NCI-H2227 (cell line): ENCODE measurements around the gene TMEM132C.

Experiments used
- DNase-seq: peaks from one replicate; lab custom pipeline; 2025; ENCODE audit not compliant: unreplicated experiment; lab: John Stamatoyannopoulos, UW

The TMEM132C gene

DNA sequence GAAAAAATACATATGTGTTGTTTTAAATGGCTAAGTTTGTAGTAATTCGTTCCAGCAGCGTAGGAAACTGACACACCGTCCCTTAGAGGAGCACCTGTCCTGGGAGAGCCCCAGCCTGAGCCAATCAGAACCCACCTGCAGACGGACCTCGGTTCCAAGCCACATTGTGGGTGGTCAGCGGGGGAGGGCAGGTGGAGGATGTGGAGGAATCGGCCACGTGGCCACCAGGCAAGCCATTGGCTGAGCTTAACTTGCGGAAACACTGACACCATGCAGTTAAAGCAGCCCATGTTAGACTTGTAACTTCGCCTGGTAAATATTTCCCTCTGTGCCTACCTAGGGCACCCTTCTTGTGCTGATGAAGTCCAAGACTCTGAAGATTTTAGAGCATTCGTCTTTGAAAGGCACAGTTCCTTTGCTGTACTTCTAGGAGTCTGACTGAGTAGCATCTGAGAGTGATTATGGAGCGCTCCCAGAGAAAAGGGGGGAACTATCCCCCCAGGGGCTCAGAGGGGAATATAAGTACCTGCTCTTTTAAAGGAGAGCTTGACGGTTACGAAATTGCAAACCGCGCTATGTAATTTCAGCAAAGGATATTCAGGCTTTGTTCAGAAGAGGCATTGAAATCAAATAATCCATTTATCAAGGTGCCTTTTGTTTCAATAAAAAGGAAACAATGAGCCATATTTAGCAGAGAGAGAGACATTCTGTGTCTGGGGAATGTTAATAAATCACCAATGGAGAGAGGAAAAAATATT, 135.7 kb downstream of the TMEM132C start:
- no peak for DNase-seq

DNA sequence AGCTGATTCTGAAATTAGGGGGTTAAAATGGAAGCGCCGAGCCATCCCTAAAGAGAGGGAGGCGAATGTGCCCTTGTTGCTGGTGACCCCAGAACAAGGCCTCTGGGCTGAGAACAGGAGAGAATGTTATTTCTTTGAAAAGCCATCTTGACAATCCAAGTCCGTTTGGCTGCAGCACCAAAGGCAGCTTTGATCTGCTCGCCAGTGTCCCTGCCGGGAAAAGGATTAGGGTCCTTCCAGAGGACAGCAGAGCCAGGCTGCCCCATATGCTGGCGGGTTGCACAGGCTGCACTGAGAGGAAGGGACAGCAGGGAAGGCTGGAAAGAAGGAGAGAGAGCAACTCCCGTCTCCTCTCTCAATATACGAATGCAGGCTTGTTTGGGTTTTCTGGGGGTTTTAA, 141.7 kb downstream of the TMEM132C start:
- no peak for DNase-seq

DNA sequence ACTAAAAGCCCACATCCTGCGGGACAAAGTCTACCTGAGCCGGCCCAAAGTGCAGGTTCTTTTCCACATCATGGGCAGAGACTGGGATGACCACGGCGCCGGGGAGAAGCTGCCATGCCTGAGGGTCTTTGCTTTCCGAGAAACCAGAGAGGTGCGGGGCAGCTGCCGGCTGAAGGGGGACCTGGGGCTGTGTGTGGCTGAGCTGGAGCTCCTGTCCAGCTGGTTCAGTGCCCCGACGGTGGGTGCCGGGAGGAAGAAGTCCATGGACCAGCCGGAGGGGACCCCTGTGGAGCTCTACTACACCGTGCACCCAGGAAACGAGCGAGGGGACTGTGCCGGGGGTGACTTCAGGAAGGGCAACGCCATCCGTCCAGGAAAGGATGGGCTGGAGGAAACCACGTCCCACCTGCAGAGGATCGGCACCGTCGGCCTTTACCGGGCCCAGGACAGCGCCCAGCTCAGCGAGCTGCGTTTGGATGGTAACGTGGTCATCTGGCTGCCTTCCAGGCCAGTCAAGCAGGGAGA, 148.1 kb downstream of the TMEM132C start:
- DNase-seq = no peak

DNA sequence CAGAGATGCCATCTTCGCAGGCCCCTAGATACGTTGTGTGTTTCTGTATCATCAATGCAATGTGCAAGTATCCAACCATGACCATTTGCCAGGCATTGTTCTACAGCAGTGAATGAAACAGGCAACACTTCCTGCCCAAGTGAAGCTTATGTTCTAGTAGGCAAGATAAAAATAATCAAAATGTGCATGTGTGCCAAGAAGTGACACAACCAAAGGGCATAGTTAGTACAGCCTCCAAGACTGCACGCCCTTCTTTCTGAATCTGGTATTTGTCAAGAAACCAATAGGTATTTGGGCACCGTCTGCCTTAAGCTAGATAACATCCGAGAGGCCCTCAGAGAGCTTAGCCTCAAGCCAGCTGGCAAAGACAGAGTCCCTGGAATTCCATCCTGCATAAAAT, 152.0 kb downstream of the TMEM132C start:
- DNase-seq = no peak

DNA sequence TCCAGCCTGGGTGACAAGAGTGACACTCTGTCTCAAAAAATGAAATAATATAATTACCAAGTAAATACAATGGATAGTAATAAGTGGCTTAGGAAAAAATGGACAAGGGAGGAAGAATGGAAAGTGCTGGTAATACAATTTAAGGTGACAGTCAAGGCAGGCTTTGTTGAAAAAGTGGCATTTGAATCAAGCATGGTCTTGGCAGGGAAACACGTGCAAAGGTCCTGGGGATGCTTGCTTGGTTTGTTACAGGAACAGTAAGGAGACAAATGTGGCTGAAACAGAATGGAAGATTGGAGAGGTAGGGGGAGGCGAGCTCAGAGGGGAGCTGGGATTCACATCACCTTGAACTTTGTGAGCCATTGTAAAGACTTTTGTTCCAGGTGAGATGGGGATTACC, 153.2 kb downstream of the TMEM132C start:
- DNase-seq = no peak

DNA sequence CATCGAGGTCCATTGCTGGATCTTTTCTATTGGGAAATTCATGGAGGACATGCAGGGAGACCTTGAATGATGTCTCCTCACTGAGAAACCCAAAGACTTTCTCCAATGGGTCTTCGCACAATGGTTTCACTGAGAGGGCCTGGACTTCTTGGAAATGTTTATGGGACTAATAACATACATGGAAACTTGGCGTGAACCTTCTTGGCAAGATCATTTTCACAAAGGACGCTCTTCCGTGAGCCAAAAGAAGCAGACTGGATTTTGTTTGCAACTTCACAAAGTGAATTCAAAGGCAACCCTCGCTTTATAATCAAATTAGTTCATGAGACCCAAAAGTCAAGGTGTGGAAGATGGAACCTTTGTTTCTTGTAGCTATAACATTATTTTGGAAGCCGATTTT, 154.4 kb downstream of the TMEM132C start:
- no peak for DNase-seq

DNA sequence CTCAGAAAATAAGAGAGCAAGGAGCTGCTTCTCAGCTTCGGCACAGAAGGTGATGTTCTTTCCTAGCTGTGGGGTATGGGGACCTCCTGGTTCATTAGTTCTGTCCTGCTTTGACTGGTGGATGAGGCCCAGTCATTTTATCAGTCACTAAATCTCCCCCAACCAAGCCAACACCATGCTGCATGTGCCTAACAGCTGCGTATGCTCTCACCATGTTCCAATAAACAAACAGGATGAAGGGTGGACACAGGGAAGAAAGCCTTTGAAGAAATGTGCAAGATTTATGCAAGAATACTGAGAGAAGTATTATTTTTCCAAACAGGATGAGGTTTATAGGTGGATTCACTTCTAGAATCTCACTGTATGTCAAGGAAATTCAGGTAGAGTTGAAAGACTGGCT, 156.2 kb downstream of the TMEM132C start:
- DNase-seq = no peak

DNA sequence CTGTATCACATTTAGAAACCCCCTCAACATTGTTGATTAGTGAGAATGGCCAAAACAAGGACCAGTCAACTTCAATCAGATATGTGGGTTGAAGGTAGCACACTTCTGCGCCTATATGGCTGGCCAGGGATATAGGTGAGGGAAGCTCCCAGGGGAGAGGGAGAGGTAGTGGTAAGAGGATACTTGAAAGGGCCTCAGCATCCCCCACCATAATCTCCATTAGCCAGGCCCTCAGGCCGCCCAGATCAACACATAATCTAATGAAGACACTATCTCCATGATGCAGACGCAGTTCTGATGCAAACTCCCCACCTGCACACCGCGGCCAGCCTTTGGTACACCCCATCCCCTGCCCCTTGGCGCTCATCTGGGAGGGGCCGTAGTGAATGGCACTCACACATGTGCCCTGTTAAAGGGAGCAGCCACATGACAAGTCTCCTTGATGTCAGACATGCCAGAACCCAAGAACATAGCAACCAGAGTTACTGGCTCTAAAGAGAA, 158.0 kb downstream of the TMEM132C start:
- DNase-seq = no peak

DNA sequence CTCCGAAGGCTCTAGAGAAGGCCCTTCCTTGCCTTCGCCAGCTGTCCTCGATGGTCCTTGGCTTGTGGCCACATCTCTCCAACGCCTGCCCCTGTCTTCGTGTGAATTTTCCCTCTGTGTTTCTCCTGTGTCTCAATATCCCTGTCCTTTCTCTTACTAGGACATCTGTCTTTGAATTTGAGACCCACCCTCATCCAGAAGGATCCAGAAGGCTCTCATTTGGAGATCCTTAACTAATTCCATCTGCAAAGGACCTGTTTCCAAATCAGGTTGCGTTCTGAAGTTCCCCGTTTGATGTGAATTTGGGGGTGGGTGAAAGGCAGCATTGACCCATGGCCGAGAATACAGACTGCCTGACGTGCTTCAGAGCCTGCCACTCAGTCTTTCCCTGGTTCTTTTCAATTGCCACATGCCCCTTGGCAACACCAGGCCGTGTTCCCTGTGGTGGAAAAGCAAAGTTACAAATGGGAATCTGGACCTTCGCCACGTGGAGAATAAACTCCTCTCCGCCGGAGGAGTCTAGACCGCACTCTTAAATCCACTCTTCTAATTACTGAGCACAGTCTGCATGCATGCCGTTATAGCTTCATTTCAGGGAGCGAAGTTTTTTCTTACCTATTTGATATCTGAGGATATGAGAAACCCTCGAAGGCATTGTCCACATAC, 158.8 kb downstream of the TMEM132C start:
- DNase-seq = no peak

DNA sequence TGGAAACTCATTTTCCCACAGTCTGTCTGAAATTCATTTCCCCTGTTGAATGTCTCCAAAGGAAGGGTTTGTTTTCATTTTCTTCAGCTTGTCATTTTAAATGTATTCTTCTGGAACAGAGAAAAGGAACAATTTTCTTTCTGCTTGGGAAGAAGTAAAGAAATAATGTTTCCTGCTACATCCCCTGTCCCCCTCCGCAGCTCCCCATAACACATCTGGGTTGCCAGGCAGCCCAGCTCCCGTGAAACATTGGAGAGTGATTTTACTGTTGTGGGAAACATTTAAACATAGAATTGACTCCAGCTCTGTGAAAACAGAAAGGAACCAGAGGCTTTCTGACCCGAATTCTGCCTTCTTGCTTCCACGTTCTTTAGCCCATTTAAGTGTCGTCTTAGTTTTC, 159.5 kb downstream of the TMEM132C start:
- no peak for DNase-seq

DNA sequence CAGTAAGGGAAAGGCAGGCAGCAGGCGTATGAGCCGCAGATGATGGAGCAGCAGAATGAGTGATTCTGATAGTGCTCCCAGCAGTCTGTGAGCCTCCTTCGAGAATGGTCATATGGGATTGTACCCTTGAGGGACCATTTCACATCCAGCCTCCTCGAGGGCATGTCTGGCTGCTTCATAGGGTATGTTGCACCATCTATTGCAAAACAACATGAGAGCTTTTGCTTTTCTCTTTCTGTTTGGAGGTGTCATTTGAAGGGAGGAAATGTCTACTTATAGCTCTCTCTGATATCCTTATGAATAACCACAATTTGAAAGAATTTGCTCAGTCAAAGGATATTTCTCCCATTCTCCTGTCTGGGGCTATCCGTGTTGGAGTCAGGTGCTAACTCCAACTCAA, 172.8 kb downstream of the TMEM132C start:
- DNase-seq = no peak

DNA sequence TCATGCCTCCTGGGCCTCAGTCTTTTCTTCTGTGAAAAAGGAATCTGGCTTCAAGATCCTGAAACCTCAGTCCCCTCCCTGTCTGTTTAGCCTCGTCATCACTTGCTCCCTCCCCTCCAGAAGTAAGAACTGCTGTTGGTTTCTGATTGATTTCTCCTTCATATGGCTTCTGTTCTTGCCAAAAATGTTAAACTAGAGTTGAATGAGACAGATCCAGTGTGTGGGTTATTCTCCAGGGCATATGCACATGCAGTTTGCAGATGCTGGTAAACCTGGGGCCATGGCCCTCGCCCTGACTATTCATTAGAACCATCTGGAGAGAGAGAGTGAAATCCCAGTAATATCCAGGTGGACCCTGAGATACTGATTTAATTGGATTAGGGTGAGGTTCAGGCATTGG, 175.1 kb downstream of the TMEM132C start:
- DNase-seq = no peak

DNA sequence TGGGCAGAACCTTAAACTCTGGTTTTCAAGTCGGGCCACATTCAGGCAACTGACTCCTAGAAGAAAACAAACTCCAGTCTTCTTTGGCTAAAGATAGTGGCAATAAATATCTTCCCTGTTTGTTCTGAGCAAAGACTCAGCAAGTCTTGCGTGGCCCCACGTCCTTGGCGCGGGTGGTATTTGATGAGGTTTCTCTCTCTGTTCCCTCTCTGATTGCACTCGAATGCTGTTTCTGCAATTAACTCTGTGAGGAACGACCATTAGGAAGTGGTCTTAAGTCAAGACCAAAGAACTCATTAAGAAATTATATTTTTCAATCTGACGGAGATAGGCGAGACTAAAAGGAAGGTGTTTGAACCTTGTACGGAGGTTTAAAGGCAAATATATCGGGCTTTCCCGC, 177.6 kb downstream of the TMEM132C start:
- DNase-seq = no peak

DNA sequence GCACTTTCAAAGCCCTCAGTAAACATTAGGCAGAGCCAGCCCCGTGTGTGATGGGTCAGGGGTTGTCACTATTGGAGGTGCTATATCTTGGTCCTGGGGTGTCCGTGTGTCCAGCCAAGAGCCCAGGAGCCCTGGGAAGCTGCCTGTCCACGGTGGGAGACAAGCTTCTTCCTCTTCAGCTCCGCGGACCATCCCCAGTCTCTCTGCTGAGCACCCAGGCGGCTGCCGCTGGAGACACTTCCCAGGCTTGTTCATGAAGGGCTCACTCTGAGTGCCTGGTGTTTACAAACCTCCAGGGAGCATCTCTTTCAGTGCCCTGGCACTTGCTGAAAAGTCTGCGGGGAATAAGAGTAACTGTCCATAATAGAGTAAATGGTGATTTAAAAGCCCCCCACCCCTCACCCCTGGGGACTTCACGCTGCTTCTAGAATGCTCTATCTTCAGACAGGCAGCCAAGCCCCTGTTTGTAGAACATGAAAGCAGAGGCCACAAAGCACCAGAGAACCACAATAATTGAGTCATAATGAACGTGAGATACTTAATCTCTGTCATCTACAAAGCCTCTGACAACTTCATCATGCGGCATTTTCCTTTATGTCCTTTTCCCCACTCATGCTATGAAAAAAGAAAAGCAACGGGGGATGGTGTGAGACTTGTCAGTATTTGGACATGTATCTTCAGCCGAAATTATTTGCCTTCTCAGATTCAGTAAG, 178.6 kb downstream of the TMEM132C start:
- DNase-seq = no peak

DNA sequence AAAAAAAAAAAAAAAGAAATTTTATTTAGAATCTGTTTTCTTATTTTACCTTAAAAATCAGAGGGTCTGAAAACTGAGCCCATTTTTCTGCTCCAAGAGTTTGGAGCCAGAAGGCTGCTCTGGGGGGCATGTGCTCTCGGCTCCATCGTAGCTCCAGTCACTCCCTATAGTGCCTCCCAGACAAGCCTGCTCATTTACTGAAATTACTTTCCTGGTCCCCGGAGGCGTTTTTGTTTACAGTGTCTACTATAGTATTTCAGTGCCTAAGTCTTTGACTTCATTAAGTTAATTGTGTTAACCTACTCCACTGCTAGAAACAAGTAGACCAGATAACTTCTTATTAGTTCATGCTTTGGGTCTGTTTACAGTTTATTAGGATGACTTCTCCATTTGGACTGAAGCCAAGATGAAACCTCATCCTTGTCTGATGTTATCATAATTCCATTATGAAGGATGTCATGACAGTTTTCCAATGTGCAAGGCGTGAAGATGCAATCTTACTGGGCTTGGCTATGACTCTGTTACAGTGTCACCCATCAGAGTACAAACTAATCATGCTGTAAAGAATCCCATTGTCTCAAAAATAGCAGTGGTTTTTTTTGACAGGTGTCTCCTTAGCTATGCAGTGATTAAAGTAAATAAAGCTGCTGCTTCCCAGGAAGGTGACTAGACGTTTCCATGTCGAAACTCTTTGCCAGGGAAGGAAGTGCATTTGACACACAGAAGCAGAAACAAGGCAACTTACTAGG, 182.3 kb downstream of the TMEM132C start:
- DNase-seq = no peak

DNA sequence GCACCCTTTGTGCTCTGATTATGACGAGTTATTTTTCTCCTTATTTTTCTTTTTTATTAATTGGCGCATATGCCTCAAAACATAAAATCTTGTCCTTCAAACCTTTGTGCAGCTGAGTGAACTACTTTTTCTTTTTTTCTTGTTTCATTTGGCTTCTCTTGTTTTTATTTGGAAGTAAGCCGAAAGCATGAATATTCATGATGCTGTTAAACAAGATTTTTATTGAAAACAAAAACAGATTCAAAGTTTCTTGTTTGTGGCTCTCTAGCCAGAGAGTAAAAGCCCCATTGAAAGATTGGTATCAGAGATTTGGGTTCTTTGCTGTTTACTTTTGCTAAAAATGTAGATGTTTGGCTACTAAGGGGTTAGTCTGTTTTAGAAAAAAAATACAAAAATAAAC, 183.8 kb downstream of the TMEM132C start:
- DNase-seq = no peak

DNA sequence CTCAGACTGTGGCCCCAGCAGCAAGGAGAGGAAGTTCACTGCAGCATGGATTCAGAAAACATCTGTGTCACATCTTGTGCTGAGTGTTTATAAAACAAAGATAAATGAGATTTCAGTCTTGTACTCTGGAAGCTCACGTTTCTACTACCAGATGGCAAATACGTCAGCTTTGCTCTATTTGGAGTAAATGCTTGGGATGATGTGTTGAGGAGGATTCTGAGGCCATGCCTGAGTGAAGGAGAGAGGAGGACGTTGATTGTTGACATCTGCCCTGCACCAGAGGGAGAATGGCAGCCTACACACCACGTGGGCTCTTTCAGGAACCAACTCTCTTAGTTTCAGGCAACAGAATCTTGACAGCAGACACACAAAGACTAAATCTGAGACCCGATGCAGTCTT, 188.9 kb downstream of the TMEM132C start:
- no peak for DNase-seq

DNA sequence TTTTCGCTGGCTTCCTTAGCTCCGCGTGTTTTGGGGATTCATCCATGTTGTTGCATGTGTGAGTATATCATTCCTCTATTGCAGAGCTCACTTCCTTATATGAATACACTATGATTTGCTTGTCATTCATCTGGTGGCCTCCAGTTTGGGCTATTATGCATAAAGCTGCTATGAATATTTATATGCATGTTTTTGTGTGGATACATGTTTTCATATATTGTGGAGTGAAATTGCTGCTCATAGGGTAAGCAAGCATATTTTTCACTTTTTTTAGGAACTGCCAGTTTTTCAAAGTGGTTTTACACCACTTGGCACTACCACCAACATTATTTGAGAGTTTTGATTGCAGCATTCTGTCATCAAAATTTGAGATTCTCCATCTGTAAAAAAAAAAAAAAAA, 190.0 kb downstream of the TMEM132C start:
- DNase-seq = no peak

DNA sequence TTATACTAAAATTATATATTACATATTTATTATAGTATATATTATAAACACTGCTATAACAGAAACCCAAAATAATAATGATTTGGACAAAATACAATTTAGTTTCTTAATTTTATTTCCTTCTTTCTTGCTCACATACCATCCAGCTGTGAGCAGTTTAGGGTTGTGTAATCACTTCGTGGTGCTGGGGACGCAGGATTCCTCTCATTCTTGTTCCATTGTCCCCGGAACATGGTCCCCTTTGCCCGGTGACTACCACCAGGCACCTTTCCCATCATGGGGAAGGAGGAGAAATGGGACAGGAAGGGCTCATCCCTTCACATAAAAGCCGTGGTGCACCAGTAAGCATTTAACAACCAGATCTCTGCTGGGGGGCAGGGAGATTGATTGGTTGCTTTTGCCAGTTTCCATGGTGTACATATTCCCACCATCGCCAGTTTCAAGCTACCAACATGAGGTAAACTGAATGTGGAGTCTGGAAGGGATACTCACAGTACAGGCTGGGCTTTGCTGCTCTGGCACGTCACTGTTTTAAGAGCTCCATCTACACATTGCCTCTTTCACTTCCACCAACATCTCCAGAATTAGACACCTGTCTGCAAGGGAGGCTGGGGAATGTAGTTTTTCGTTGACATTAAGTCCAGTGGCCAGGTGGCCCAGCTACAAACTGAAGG, 191.5 kb downstream of the TMEM132C start:
- no peak for DNase-seq

DNA sequence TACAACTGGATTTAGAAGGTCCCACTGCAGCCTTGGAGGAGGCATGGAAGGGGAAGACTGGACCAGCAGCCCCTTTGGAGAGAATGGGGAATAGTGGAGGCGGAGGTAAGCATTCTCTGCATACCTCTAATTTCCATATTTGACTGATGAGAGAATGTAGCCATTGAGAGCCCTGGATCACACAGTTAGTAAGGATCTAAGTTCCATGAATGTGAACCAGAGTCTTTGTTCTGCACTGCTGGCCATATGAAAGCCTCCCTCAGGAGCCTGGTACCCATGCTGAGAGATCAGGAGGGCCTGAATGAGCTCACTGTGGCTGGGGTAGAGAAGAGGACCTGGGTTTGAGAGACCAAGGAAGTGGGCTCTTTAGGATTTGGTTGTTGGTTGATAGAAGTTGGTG, 192.1 kb downstream of the TMEM132C start:
- DNase-seq = no peak

DNA sequence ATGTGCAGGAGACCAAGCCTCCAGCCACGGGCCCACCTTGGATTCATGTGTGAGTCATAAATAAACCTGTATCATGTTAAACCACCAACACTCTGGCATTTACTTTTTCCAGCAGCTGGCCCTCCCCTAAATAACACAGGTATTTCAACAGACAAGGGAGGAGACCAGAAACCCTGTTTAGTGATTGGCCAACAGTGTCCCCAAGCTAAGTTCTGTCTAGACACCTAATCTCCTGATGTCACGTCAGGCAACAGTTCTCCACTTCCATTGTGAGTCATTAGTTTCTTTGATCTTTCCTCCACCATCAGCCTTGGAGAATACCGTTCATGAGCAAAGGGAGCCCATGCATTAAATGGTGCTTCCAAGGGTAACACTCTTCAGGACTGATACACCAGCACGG, 196.9 kb downstream of the TMEM132C start:
- DNase-seq = no peak
